ENCODE data around the gene GP1BB.

- TF ChIP-seq, protein P1, sequence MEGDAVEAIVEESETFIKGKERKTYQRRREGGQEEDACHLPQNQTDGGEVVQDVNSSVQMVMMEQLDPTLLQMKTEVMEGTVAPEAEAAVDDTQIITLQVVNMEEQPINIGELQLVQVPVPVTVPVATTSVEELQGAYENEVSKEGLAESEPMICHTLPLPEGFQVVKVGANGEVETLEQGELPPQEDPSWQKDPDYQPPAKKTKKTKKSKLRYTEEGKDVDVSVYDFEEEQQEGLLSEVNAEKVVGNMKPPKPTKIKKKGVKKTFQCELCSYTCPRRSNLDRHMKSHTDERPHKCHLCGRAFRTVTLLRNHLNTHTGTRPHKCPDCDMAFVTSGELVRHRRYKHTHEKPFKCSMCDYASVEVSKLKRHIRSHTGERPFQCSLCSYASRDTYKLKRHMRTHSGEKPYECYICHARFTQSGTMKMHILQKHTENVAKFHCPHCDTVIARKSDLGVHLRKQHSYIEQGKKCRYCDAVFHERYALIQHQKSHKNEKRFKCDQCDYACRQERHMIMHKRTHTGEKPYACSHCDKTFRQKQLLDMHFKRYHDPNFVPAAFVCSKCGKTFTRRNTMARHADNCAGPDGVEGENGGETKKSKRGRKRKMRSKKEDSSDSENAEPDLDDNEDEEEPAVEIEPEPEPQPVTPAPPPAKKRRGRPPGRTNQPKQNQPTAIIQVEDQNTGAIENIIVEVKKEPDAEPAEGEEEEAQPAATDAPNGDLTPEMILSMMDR (IDR thresholded peaks at IDR 0.05 in 2 of 3, conservative IDR thresholded peaks at IDR 0.05 in 1 of 3; ENCODE audit: control insufficient read depth in 2 of 3, extremely low read depth in 1 of 3, insufficient read depth in 1 of 3, low read depth in 3 of 3, low read length in 3 of 3) = no peak
- TF ChIP-seq MAX (IDR thresholded peaks at IDR 0.05; ENCODE audit: low read depth, low read length) (no peak), MYC (IDR thresholded peaks at IDR 0.05; ENCODE audit: insufficient read depth, insufficient read length, insufficient replicate concordance, low read length, severe bottlenecking) (no peak), HDGF (IDR thresholded peaks at IDR 0.05) (no peak), ZBED1 (IDR thresholded peaks at IDR 0.05; ENCODE audit: borderline replicate concordance) (no peak), EZH2 (IDR thresholded peaks at IDR 0.05; ENCODE audit: borderline replicate concordance, control insufficient read depth, low read depth, low read length) (no peak), POLR2AphosphoS5 (IDR thresholded peaks at IDR 0.05; ENCODE audit: low read length) (no peak), CBFB (IDR thresholded peaks at IDR 0.05; ENCODE audit: low read depth) (no peak), RCOR1 (conservative IDR thresholded peaks at IDR 0.05; ENCODE audit: low read depth, low read length) (no peak), YY1 (IDR thresholded peaks at IDR 0.05; ENCODE audit: low read depth, low read length) (no peak), ZNF207 (IDR thresholded peaks at IDR 0.05; ENCODE audit: borderline replicate concordance) (no peak)
Measured at GRCh38 chr22:19680287-19680881, 43.0 kb upstream of the GP1BB start.
